Skeletal muscle satellite cell (primary cell): ENCODE data around the gene ZNF160.

Source experiments
- H3K27me3 ChIP-seq: 2 replicates; pipeline ENCODE4 v1.7.0; 2013; ENCODE audit warnings: low read length; ENCODE audit not compliant: control insufficient read depth, insufficient read depth
- H3K36me3 ChIP-seq: 2 replicates; pipeline ENCODE4 v1.7.0; 2013; ENCODE audit warnings: mild to moderate bottlenecking, control low read depth, low read length; ENCODE audit not compliant: insufficient read depth
- H3K4me1 ChIP-seq: 2 replicates; pipeline ENCODE4 v1.7.0; 2013; ENCODE audit warnings: low read length; ENCODE audit not compliant: control insufficient read depth, insufficient read depth
- H3K4me2 ChIP-seq: 2 replicates; pipeline ENCODE4 v1.7.0; 2013; ENCODE audit warnings: mild to moderate bottlenecking, low read length
- H3K4me3 ChIP-seq: 2 replicates; pipeline ENCODE4 v1.7.0; 2013; ENCODE audit warnings: low read length
- H3K9ac ChIP-seq: 2 replicates; pipeline ENCODE4 v1.7.0; 2013; ENCODE audit warnings: mild to moderate bottlenecking, low read depth, low read length, moderate library complexity
- H3K9me3 ChIP-seq: replicated peaks from 2 replicates; pipeline ENCODE4 v1.7.0; 2013; ENCODE audit warnings: mild to moderate bottlenecking, control low read depth, low read length

The ZNF160 gene

DNA sequence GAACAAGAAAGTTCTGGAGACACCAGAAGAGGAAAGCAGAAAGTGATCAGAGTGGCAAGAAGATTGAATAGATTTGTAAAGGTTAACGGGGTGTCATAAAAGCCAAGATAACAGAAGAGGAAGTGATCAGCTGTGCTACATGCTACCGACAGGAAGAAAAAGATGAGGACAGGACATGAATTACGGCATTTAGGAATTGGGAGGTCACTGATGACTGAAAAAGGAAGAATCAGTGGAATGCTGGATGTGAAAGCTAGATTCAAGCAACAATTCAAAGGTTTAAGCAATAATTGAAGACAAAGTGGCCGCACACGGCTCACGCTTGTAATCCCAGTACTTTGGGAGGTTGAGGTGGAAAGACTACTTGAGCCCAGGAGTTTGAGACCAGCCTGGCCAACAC, 15.1 kb downstream of the ZNF160 start:
- H3K27me3 ChIP-seq, result no peaks in the 10 kb centered on the region
- no peak overlapping the region for H3K4me3 ChIP-seq
- peaks cover 72% of the 10 kb centered on the region for H3K36me3 ChIP-seq
- no peak overlapping the region for H3K9ac ChIP-seq
- no peaks in the 10 kb centered on the region for H3K9me3 ChIP-seq
- H3K4me1 ChIP-seq, result no peaks in the 10 kb centered on the region
- no peak overlapping the region for H3K4me2 ChIP-seq

GRCh38 chr19:53086949-53087348, 16.3 kb downstream of the ZNF160 start:
- peaks cover 83% of the 10 kb centered on the region for H3K36me3 ChIP-seq
- no peak overlapping the region for H3K9ac ChIP-seq
- H3K4me1 ChIP-seq, result no peaks in the 10 kb centered on the region

GRCh38 chr19:53085496-53085895, 17.7 kb downstream of the ZNF160 start:
- Histone ChIP-seq H3K4me2 (no peak overlapping the region), H3K27me3 (no peaks in the 10 kb centered on the region), H3K9ac (no peak overlapping the region), H3K4me3 (no peak overlapping the region), H3K4me1 (no peaks in the 10 kb centered on the region), H3K36me3 (peaks cover 84% of the 10 kb centered on the region), H3K9me3 (no peaks in the 10 kb centered on the region)

More at GRCh38 chr19:53086949-53087348, 16.3 kb downstream of the ZNF160 start:
- no peak overlapping the region for H3K4me2 ChIP-seq
- H3K27me3 ChIP-seq, result no peaks in the 10 kb centered on the region
- no peak overlapping the region for H3K4me3 ChIP-seq
- no peaks in the 10 kb centered on the region for H3K9me3 ChIP-seq

DNA sequence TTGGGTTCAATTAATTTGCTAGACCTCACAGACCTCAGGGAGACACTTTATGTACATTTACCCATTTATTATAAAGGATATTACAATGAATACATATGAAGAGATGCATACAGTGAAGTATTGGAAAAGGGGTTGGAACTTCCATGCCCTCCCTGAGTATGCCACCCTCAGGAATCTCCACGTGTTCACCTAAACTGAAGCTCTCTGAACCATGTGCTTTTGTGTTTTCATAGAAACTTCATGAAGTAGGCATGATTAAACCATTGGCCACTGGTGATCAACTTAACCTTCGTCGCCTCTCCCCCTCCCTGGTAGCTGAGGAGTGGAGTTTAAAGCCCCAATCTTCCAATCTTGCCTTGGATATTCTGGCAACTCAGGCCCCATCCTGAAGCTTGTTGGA, 20.3 kb downstream of the ZNF160 start:
- Histone ChIP-seq H3K9me3 (no peaks in the 10 kb centered on the region), H3K4me3 (no peak overlapping the region), H3K4me2 (no peak overlapping the region), H3K4me1 (no peaks in the 10 kb centered on the region), H3K36me3 (peaks cover 70% of the 10 kb centered on the region), H3K9ac (no peak overlapping the region), H3K27me3 (no peaks in the 10 kb centered on the region)

DNA sequence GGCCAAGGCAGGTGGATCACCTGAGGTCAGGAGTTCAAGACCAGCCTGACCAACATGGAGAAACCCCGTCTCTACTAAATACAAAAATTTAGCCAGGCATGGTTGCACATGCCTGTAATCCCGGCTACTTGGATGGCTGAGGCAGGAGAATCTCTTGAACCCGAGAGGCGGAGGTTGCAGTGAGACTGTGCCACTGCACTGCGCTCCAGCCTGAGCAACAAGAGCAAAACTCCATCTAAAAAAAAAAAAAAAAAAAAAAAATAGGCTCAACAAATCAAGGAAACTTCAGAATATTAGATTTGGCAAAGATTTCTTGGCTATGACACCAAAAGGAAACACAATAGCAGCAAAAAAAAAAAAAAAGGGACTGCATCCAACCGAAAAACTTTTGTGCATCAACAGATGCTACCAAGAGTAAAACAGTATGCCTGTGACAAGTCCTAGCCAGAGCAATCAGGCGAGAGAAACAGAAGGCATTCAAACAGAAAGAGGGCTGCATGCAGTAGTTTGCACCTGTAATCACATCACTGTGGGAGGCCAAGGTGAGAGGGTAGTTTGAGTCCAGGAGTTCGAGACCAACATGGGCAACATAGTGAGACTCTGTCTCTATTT, 23.8 kb downstream of the ZNF160 start:
- no peak overlapping the region for H3K4me2 ChIP-seq
- H3K9me3 ChIP-seq, result no peaks in the 10 kb centered on the region
- H3K4me3 ChIP-seq, result no peak overlapping the region
- H3K27me3 ChIP-seq, result no peaks in the 10 kb centered on the region
- no peaks in the 10 kb centered on the region for H3K4me1 ChIP-seq
- peaks cover 66% of the 10 kb centered on the region for H3K36me3 ChIP-seq
- H3K9ac ChIP-seq, result no peak overlapping the region

- Histone ChIP-seq H3K36me3 (peaks cover 66% of the 10 kb centered on the region), H3K27me3 (no peaks in the 10 kb centered on the region), H3K9ac (no peak overlapping the region), H3K4me3 (no peak overlapping the region), H3K9me3 (no peaks in the 10 kb centered on the region), H3K4me2 (no peak overlapping the region), H3K4me1 (no peaks in the 10 kb centered on the region)
Measured at GRCh38 chr19:53078668-53079067, 24.6 kb downstream of the ZNF160 start.

GRCh38 chr19:53076984-53077383, 26.2 kb downstream of the ZNF160 start:
- Histone ChIP-seq H3K4me2 (no peak overlapping the region), H3K9ac (no peak overlapping the region), H3K27me3 (no peaks in the 10 kb centered on the region), H3K4me1 (no peaks in the 10 kb centered on the region), H3K4me3 (no peak overlapping the region), H3K9me3 (no peaks in the 10 kb centered on the region), H3K36me3 (peaks cover 68% of the 10 kb centered on the region)

GRCh38 chr19:53068834-53069233, 34.4 kb downstream of the ZNF160 start:
- no peaks in the 10 kb centered on the region for H3K27me3 ChIP-seq
- no peaks in the 10 kb centered on the region for H3K4me1 ChIP-seq
- H3K9ac ChIP-seq, result no peak overlapping the region
- H3K4me2 ChIP-seq, result no peak overlapping the region
- H3K36me3 ChIP-seq, result peaks cover 73% of the 10 kb centered on the region
- no peak overlapping the region for H3K4me3 ChIP-seq
- H3K9me3 ChIP-seq, result peaks cover 34% of the 10 kb centered on the region

DNA sequence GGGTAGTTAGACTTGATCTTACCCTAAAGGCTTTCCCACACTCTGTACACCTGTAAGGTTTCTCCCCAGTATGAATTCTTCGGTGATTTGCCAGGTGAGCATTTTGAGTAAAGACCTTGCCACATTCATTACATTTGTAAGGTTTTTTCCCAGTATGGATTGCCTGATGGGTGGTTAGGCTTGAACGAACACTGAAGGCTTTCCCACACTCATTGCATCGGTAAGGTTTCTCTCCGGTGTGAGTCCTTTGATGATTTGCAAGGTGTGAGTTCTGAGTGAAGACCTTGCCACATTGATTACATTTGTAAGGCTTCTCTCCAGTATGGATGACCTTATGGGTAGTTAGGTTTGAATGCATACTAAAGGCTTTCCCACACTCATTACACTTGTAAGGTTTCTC, 35.0 kb downstream of the ZNF160 start:
- no peak overlapping the region for H3K4me3 ChIP-seq
- no peaks in the 10 kb centered on the region for H3K4me1 ChIP-seq
- H3K27me3 ChIP-seq, result no peaks in the 10 kb centered on the region
- H3K4me2 ChIP-seq, result no peak overlapping the region
- H3K9me3 ChIP-seq, result peaks cover 38% of the 10 kb centered on the region
- peaks cover 67% of the 10 kb centered on the region for H3K36me3 ChIP-seq
- H3K9ac ChIP-seq, result no peak overlapping the region

DNA sequence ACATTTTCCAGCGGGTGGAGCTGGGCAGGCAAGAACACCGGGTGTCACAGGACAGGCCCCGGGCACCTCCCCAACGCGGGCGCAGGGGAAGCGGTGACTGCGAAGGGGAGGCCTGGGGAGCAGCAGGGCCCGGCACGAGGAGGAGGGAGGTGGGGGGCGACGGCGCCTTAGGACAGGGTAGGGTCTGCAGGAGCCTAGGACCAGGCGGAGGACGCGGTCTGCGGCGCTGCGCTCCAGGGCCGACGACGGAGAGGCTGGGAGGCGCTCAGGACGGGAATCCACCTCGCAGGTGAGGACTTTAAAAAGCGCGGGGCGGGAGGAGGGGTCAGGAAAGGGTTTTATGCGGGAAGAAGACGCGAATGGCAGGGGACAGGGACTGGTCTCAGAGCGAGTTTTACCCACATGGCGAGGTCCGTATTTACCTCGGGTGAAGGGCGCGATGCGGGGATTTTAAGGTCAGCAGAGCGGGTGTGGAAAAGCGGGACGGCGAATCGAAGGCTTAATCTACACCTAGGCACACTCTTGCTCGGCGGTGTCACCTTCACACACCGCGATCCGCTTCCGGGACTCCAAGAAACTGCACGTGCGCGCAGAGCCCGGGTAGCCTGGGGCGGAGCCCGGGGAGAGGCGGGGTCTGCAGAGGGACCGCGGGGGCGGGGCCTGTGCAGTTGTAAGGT, 45.2 kb downstream of the ZNF160 start:
- peaks cover 4% of the 10 kb centered on the region for H3K9me3 ChIP-seq
- H3K4me3 ChIP-seq, result peak overlapping the region; percentile 60
- H3K36me3 ChIP-seq, result no peaks in the 10 kb centered on the region
- peaks cover 5% of the 10 kb centered on the region for H3K27me3 ChIP-seq
- H3K4me1 ChIP-seq, result no peaks in the 10 kb centered on the region
- peak overlapping the region; percentile 77 for H3K4me2 ChIP-seq
- H3K9ac ChIP-seq, result no peak overlapping the region

DNA sequence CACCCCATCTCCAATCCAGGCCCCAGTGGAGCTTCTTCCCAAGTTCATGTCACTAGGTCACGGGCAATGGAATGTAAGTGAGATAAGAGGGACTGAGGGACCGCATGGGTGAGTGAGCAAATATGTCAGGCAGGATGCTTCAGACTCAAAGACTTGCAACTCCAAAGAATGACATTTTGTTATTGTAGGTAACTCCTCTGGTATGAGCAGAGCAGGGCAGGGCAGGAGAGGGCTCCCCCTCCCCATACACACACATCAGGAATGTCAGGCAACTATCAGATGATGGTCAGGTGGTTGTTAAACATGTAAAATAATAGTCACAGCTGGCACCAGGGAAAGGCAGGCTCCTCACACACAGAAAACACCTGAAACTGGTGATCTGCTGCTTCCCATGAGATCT, 48.1 kb downstream of the ZNF160 start:
- Histone ChIP-seq H3K9ac (no peak overlapping the region), H3K4me1 (no peaks in the 10 kb centered on the region), H3K27me3 (peaks cover 5% of the 10 kb centered on the region), H3K4me2 (no peak overlapping the region), H3K4me3 (no peak overlapping the region), H3K36me3 (no peaks in the 10 kb centered on the region), H3K9me3 (peaks cover 9% of the 10 kb centered on the region)

DNA sequence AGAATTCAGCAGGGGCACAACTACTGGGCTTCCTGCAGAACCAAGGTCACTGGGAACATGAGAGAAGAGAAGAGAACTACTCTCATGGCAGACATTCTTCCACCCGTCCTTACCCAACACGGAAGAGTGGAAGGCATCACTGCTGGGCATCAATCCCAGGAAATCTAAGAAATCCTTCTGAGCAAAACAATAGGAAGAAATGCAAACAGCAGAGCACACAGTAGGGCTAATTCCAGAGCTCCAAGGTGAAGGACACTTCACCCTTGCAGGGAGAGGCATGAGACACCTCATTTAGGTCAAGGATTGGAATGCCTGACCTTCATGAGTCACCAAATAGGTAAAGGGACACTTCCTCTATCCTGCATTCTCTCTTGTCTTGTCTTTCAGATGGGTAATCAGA, 55.8 kb downstream of the ZNF160 start:
- Histone ChIP-seq H3K9ac (no peak overlapping the region), H3K27me3 (no peaks in the 10 kb centered on the region), H3K4me2 (no peak overlapping the region), H3K9me3 (peaks cover 14% of the 10 kb centered on the region), H3K4me1 (no peaks in the 10 kb centered on the region), H3K36me3 (no peaks in the 10 kb centered on the region), H3K4me3 (no peak overlapping the region)
